Stimulated activated naive CD8-positive, alpha-beta T cell treated with anti-CD3 and anti-CD28 coated beads, Interleukin-15, Interleukin-2, amounts not matched to agents 100 ng/mL and 50 ng/mL, for 24 hours (primary cell): Measurements from ENCODE around the gene ATP2B2.

Source experiments
- H3K27ac Mint-ChIP-seq: one replicate; pipeline ENCODE4 v1.8.0; 2021; ENCODE audit warnings: mild to moderate bottlenecking, mixed read lengths
- H3K27me3 Mint-ChIP-seq: one replicate; pipeline ENCODE4 v1.8.0; 2021; ENCODE audit warnings: mixed read lengths
- H3K36me3 Mint-ChIP-seq: one replicate; pipeline ENCODE4 v1.8.0; 2021; ENCODE audit warnings: low read depth, mixed read lengths
- H3K4me1 Mint-ChIP-seq: one replicate; pipeline ENCODE4 v1.8.0; 2021; ENCODE audit warnings: low read depth, mixed read lengths
- H3K4me3 Mint-ChIP-seq: one replicate; pipeline ENCODE4 v1.8.0; 2021; ENCODE audit warnings: mild to moderate bottlenecking, mixed read lengths
- H3K9me3 Mint-ChIP-seq: one replicate; pipeline ENCODE4 v1.8.0; 2021; ENCODE audit warnings: mixed read lengths

Gene ATP2B2

DNA sequence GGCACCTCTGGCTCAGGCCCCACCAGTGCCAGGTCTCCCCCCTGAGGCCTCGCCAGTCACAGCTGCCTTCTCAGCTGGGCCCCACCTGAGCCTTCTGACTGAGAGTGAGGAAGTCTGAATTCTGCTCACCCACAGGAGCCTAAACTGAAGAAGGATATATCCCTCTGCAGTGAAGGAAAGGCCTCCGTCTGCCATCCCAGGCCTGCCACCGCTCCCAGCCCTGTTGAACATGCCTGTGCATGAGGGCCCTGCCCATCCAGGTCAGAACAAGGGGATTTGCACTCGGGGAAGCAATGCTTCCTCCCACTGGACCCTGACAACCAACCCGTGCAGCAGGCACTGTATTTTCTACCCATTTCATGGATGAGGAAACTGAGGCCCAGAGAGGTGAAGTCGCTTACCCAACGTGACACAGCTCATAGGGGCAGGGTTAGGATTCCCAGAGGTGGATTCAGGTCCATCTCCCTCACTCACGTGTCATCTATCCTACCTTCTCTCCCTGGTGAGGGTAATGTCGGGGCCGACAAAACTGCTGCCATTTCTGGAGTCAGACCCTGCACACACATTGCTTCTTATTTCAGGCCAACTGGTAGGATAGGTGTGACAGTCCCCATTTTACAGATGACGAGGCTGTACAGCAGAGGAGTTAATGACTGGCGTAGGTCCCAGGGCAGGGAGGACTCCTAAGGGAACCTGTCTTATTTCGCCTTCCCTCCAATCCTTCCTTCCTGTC lies 22.6 kb downstream of the ATP2B2 start:
- Mint-ChIP-seq H3K27me3 (no peaks in the 10 kb centered on the region), H3K4me1 (no peaks in the 10 kb centered on the region), H3K36me3 (no peaks in the 10 kb centered on the region), H3K9me3 (peaks cover 5% of the 10 kb centered on the region), H3K4me3 (no peak overlapping the region), H3K27ac (no peak overlapping the region)

DNA sequence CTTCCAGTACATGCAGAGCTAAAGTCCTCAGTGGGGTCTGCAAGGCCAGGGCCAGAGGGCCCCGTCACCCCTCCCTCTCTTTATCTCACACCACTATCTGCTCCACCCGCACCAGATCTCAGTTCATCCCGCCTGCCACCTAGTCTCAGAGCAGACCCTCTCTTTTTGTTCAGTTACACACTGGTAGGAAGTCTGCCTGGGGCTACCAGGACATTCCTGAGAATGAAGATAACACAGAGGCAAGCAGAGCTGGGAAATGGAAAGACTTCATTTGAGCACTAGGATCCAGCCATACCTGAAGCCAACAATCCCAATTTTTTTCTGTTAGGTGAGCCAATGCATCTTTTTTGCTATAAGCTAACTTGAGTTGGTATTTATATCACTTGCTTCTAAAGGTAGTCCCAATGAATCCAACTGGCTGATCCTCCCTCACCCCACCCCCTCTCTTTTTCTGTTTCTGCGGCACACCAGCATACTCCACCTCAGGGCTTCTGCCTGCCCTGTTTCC lies 24.5 kb downstream of the ATP2B2 start:
- Mint-ChIP-seq H3K27ac (no peak overlapping the region), H3K4me1 (no peaks in the 10 kb centered on the region), H3K27me3 (no peaks in the 10 kb centered on the region), H3K9me3 (peaks cover 5% of the 10 kb centered on the region), H3K36me3 (no peaks in the 10 kb centered on the region), H3K4me3 (no peak overlapping the region)

DNA sequence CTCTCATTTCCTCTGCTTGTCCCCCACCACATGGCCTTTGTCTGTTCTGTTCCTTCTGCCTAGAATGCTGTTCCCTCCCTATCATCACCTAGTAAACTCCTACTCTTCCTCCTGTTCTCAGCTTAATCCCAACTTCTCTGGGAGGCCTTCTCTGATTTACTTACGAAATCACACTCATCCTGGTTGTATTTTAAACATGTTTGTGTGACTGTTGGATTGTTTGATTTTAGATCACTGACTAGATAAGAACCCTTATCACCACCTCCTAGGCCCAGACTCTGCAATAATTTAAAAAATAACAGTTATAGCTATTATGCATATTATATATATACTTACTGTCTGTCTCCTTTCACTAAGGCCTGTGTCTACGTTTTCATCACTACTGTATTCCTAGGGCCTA lies 26.1 kb downstream of the ATP2B2 start:
- no peaks in the 10 kb centered on the region for H3K36me3 Mint-ChIP-seq
- H3K27ac Mint-ChIP-seq: no peak overlapping the region
- H3K4me3 Mint-ChIP-seq: no peak overlapping the region
- no peaks in the 10 kb centered on the region for H3K4me1 Mint-ChIP-seq
- H3K9me3 Mint-ChIP-seq: peaks cover 5% of the 10 kb centered on the region
- H3K27me3 Mint-ChIP-seq: no peaks in the 10 kb centered on the region

DNA sequence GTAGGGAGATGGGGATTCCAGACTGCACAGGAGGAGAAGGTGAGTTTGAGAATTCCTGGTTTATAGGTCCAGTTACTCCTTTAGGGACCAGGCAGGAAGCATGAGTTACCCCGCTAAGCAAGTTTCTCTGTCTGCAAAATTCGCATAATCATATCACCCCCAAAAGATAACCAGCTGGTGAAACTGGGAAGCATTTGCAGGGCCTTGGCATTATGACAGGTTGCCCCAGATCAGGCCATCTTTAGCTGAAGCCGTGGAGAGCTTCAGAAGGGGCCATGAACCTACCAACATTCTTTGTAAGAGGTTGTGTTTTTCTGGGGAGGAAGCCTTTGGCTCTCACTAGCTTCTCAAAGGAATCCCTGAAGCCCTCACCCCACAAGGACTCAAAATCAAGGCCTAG lies 29.4 kb downstream of the ATP2B2 start:
- Mint-ChIP-seq H3K4me1 (peaks cover 4% of the 10 kb centered on the region), H3K27ac (no peak overlapping the region), H3K4me3 (no peak overlapping the region), H3K36me3 (no peaks in the 10 kb centered on the region), H3K9me3 (peaks cover 5% of the 10 kb centered on the region), H3K27me3 (peaks cover 7% of the 10 kb centered on the region)

DNA sequence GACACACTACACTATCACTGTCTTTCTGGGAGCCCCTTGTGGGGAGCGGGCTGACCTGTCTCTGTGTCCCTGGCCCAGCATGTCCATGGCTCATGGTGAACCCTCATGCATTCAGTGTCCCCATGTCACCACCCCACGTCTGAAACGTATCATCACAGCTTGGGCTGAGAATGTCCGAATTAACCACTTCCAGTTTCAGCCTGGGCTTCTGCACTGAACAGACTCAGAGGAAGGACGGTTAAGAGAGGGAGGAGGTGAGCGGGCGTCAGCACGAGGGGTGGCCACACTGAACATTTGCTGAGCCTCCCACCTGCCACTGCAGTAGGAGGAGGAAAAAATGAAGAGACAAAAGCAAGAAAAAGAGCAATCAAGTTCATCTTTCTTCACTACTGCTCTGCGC lies 30.5 kb downstream of the ATP2B2 start:
- Mint-ChIP-seq H3K36me3 (no peaks in the 10 kb centered on the region), H3K27me3 (peaks cover 12% of the 10 kb centered on the region), H3K27ac (no peak overlapping the region), H3K4me3 (no peak overlapping the region), H3K4me1 (peaks cover 4% of the 10 kb centered on the region), H3K9me3 (peaks cover 5% of the 10 kb centered on the region)

DNA sequence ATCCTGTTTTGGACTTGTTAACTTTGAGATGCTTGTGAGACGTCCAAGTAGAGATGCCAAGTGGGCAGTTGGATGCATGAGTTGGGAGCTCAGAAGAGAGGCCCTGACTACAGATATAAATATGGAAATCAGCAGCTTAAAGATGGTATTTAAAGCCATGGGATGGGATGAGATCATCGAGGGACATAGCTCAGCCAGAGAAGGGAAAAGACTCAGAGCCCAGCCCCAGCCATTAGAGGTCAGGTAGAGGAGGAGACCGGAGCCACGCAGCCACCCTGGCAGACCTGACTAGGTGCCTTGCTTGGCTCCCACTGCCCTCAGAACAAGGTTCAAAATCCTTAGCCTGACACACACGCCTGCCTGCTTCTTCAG lies 31.1 kb downstream of the ATP2B2 start:
- Mint-ChIP-seq H3K36me3 (no peaks in the 10 kb centered on the region), H3K27me3 (peaks cover 18% of the 10 kb centered on the region), H3K4me1 (peaks cover 4% of the 10 kb centered on the region)

DNA sequence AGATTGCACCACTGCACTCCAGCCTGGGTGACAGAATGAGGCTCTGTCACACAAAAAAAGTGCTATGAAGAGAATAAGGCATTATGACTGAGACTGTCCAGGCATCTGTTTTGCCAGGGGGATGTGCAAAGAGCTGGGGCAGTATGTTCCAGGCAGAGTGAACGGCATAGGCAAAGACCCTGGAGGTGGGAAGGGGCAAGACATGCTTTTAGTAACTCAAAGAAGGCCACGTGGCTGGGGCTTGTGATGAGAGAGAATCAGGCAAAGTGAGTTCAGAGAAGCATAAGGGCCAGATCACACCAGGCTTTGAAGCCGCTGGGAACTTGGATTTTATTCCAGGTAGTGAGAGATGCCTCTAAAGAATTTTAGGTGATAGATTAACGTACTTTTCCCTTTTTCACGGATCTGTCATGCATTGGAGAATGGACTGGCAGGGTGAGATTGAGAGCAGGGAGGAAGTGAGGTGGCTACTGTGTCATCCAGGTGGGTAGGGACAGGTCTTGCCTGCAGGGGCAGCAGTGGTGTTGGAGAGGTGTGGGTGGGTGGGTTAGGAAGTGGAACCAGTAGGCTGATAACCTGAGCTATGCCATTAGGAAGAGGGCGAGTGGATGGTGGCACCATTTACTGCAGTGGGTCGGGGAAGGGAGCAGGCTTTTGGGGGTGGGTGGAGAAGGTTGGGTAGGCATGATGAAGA lies 31.7 kb downstream of the ATP2B2 start:
- no peak overlapping the region for H3K27ac Mint-ChIP-seq
- peaks cover 4% of the 10 kb centered on the region for H3K4me1 Mint-ChIP-seq
- peaks cover 5% of the 10 kb centered on the region for H3K9me3 Mint-ChIP-seq
- H3K4me3 Mint-ChIP-seq: no peak overlapping the region
- H3K27me3 Mint-ChIP-seq: peaks cover 23% of the 10 kb centered on the region
- H3K36me3 Mint-ChIP-seq: no peaks in the 10 kb centered on the region

More for the DNA sequence above, 31.1 kb downstream of the ATP2B2 start:
- H3K4me3 Mint-ChIP-seq: no peak overlapping the region
- no peak overlapping the region for H3K27ac Mint-ChIP-seq
- H3K9me3 Mint-ChIP-seq: peaks cover 5% of the 10 kb centered on the region

DNA sequence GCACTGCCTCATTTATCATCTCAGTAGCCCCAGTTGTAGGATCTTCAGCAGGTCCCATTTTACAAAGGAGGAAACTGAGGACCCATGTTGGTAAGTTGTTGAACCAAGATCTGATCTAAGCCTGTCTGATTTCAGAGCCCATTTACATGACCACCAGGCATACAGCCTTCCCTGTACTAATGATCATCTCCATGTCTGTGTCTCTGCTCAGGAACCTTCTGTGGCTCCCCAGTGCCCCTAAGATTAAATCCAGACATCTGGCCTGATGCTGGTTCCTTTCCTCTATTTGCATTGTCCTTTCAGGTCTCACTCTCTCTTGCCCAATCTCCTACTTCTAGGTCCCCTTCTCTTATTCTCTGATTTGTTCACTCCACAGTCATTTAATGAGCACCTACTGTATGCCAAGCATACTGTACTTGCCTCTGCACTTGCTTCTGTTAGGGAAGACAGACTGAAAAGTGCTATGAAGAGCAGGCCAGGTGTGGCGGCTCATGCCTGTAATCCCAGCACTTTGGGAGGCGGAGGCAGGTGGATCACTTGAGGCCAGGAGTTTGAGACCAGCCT lies 32.4 kb downstream of the ATP2B2 start:
- peaks cover 4% of the 10 kb centered on the region for H3K4me1 Mint-ChIP-seq
- peaks cover 27% of the 10 kb centered on the region for H3K27me3 Mint-ChIP-seq
- H3K4me3 Mint-ChIP-seq: no peak overlapping the region
- no peak overlapping the region for H3K27ac Mint-ChIP-seq
- no peaks in the 10 kb centered on the region for H3K36me3 Mint-ChIP-seq
- no peaks in the 10 kb centered on the region for H3K9me3 Mint-ChIP-seq

DNA sequence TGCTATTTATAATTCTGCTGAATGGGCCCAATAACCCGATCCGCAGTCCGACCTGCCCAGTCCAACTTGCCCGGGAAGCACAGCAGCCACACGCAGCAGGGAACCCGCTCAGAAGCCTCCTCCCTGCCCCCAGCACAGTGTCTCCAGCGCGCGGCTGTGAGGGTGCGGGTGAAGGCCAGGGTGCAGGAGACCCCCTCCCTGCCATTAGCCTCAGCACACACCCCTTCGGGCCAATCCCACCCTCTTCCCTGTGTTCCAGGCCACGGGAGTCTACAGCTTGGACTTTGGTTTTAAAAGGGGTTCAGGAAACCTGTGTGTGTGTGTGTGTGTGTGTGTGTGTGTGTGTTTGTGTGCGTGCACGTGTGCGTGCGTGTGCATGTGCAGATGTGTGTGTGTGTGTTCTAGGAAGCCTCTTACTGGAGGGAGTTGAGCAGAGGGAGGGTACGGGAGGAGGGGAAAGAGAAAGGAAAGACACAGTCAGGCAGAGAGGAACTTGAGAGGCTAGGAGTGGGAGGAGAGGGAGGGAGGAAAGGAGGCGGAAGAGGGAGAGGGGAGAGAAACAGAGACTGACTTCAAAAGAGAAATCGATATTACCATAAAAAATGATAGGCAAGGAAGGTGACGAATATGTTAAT lies 34.2 kb downstream of the ATP2B2 start:
- Mint-ChIP-seq H3K27me3 (peaks cover 27% of the 10 kb centered on the region), H3K27ac (no peak overlapping the region), H3K4me1 (peaks cover 4% of the 10 kb centered on the region), H3K4me3 (no peak overlapping the region), H3K36me3 (no peaks in the 10 kb centered on the region), H3K9me3 (no peaks in the 10 kb centered on the region)

DNA sequence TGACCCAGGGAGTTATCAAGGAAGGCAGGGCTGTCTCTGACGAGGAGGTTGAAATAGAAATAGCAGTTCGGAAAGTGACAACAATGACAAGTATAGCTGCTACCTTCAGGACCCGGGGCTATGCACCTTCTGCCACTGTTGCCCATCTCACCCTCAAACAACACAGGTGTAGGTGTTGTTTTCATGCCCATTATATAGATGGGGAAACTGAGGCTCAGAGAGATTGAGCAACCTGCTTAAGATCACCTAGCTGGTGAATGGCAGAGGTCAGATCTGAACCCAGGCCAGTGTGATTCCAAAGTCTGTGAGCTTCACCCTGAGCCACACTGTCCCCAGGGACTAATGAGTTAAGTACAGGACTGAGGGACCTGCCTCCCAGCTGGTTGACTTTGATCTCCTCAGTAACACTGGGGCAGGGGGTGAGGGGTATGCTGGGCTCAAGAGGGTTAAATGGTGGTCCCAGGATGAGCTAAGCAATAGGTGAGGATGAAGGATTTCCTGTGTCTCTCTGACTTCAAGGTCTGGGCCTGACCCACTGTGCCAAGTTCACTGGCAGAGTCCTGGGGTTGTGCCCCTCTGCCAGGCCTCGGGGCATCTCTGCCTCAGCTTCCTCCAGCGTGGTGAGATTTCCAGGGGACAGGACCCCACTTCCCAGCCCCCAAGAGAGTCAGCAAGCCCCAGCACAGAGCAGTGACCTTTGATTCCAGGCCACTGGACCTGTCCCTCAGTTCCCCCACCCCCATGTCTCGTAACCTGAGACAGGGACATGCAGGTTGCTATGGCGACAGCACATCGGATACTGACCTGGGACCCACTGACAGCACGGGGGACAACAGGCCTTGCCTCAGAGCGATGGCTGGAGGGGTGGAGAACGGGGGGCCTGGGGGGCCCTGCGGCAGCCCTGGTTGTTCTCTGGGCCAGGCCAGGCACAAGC lies 35.0 kb downstream of the ATP2B2 start:
- Mint-ChIP-seq H3K9me3 (no peaks in the 10 kb centered on the region), H3K36me3 (no peaks in the 10 kb centered on the region), H3K4me1 (peaks cover 4% of the 10 kb centered on the region), H3K27me3 (peaks cover 29% of the 10 kb centered on the region), H3K27ac (no peak overlapping the region), H3K4me3 (no peak overlapping the region)

DNA sequence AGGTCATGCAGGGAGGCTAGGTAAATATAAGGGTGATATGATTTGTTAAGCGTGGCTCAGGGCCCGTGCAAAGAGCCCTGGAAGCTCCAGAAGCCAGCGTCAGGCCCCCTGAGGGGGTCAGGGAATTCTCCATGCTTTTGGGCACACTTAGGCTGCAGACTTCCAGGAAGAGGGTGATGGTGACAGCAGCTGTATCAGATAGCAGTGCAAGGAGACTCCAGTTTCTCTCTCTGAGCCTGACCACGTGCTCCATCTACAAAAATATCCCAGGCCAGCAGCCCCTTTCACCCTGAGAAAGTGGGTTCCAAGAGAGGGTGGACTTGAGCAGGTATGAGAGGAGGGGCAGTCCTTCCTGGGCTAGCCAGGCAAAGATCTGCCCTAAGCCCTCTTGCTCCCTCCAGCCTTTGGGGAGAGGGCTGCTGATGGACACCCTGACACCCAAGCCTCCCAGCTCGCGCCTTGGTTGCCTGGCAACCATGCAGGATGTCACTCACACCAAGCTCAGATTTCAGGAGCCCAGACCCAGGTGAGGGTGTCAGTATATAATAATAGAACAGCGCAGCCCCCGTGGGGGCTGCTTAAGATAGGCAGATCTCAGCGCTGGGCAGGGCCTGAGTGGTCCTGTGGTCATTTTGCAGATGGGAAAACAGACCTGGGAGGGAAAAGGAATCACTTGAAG lies 35.8 kb downstream of the ATP2B2 start:
- H3K27ac Mint-ChIP-seq: no peak overlapping the region
- peaks cover 31% of the 10 kb centered on the region for H3K27me3 Mint-ChIP-seq
- no peaks in the 10 kb centered on the region for H3K36me3 Mint-ChIP-seq
- H3K4me1 Mint-ChIP-seq: peaks cover 4% of the 10 kb centered on the region
- no peak overlapping the region for H3K4me3 Mint-ChIP-seq
- no peaks in the 10 kb centered on the region for H3K9me3 Mint-ChIP-seq

DNA sequence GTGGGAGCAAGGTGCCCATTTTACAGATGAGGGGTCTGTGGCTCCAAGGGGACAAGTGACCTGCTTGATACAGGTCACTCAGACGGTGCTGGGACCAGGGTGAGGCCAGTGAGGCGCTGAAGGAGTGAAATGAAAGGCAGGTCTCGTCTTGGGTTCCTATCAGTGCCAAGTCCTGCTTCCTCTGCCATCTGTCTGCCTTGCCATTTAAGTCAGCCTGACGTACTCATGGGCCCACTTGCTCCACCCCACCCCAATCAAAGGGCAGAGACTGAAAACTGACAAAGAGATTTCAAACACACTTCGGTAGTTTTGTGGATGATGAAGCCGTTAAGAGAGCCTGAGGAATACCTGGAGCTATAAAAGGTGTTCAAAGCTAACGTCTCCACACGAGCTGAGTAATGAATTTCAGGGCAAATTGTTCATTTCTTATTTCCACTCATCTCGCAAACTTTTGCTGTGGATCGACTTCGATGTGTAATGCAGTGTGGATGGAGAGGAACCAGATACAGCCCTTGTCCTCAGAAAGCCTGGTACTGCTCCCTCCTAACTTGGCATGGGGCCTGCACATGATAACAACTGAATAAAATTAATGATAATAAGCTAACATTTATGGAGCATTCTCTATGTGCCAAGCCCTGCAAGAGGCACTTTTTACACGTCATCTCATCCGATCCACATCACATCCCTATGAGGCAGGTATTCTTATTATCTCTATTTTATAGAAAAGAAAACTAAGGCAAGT lies 36.6 kb downstream of the ATP2B2 start:
- H3K27ac Mint-ChIP-seq: no peak overlapping the region
- H3K4me3 Mint-ChIP-seq: no peak overlapping the region
- H3K36me3 Mint-ChIP-seq: no peaks in the 10 kb centered on the region
- peaks cover 31% of the 10 kb centered on the region for H3K27me3 Mint-ChIP-seq
- H3K4me1 Mint-ChIP-seq: peaks cover 4% of the 10 kb centered on the region
- no peaks in the 10 kb centered on the region for H3K9me3 Mint-ChIP-seq

DNA sequence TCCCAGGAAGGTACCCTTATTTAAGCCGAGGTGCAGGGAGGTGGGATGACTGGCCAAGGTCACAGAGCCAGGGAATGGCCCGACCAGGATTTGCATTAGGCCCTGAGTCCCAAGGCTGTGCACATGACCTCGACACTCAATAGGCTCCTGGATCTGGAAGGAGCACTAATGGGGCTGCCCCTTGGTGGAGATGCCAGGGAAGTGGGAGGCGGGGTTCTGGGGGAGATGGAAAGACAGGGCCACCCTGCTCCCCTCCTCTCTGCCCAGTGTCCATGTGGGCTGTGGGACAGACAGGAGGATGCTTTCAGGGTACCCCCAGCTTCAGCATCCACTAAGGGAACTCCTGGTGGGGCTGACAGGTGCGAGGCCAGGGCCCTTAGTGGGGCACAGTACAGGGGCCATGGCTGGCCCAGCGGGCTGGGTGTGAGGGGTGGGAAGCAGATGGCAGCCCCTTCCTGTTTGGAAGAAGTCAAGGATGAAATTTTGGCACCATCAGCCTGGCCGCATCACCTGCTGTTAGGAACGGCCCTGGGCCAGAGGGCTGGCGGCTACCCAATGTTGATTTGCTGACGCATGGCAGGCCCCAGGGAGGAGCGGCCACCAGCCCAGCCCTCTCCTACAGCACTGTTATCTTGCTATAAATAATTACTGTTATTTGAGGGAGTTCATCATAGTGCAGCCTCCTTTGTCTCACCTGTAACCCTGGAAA lies 37.3 kb downstream of the ATP2B2 start:
- Mint-ChIP-seq H3K4me1 (peaks cover 4% of the 10 kb centered on the region), H3K9me3 (no peaks in the 10 kb centered on the region), H3K27ac (no peak overlapping the region), H3K4me3 (no peak overlapping the region), H3K36me3 (no peaks in the 10 kb centered on the region), H3K27me3 (peaks cover 31% of the 10 kb centered on the region)
